Prostate gland (tissue), 2 donors: ENCODE measurements around the gene DRG1. TPM values are rescaled to one million over a fixed set of nuclear protein-coding genes. Genes with fewer than 3 reads are reported as not detected.
"Not testable (repeated sequence)": the region's sequence is repeated elsewhere in the genome, so short reads cannot be mapped to it uniquely, and the experiment has no call there.

ENCODE experiments used
- DNase-seq: peaks from one replicate; pipeline ENCODE4 v3.0.0-alpha.2; 2019; ENCODE audit warnings: low spot score
- H3K27ac ChIP-seq, 2 donors: fragments of 200-600 bp; sonication (generic); 2 replicates each; pipeline ENCODE4 v1.5.1; 2017 to 2019
- H3K27me3 ChIP-seq: fragments of 200-600 bp; sonication (generic); replicated peaks from 2 replicates; pipeline ENCODE4 v1.5.1; 2019; ENCODE audit not compliant: insufficient read depth
- H3K36me3 ChIP-seq, 2 donors: fragments of 200-600 bp; sonication (generic); 1 replicate in 1 of 2; 2 replicates in 1 of 2; pipeline versions ENCODE4 v1.5.1 to v1.8.1; 2017 to 2019
- H3K4me1 ChIP-seq: fragments of 200-600 bp; sonication (generic); replicated peaks from 2 replicates; pipeline ENCODE4 v1.5.1; 2019
- H3K4me3 ChIP-seq, 2 donors: fragments of 200-600 bp; sonication (generic); 2 replicates each; pipeline ENCODE4 v1.5.1; 2017 to 2019
- H3K9me3 ChIP-seq: fragments of 200-600 bp; sonication (generic); 2 replicates; pipeline ENCODE4 v1.5.1; 2017
- POLR2A ChIP-seq: fragments of 450-650 bp; IDR thresholded peaks from one replicate; pipeline ENCODE4 v1.6.1; 2016; ENCODE audit warnings: antibody characterized with exemption, mild to moderate bottlenecking
- POLR2AphosphoS5 ChIP-seq: sonication (generic); formaldehyde crosslinking; IDR thresholded peaks from one replicate; pipeline ENCODE4 v1.6.1; 2017; ENCODE audit warnings: antibody characterized with exemption
- WGBS: methylation state at CpG from one replicate; pipeline ENCODE4 v1.1.5; 2018; 5-methylcytosine and 5-hydroxymethylcytosine counted together
- intact Hi-C: fragments of 100-400 bp; cut with DNase I; formaldehyde crosslinking; loops from one replicate; pipeline ENCODE4 v1.14.2; 2022
- small RNA-seq, 2 donors: library from RNA; depleted of rRNA; stranded (forward); fragments of <200 nt; gene quantifications; one replicate each; pipeline ENCODE3, GENCODE V24; 2016
- total RNA-seq, 2 donors: library from RNA; depleted of rRNA; stranded (reverse); fragments of >200 nt; gene quantifications; one replicate each; pipeline ENCODE4 v1.1.0, GENCODE V29; 2016
- TF ChIP-seq, protein P1 (sequence below), 4 experiments: fragments of 200-600 bp in 2 of 4; fragments of 450-650 bp in 2 of 4; sonication (generic) in 2 of 4; IDR thresholded peaks; 1 replicate in 3 of 4; 2 replicates in 1 of 4; pipeline ENCODE4 v1.5.1; 2016 to 2019; ENCODE audit warnings: antibody characterized with exemption in 4 of 4, mild to moderate bottlenecking in 2 of 4, moderate library complexity in 2 of 4

DRG1 gene
- total RNA-seq, 2 donors from 2014 or later = 61.6 to 82.1 TPM

DNA sequence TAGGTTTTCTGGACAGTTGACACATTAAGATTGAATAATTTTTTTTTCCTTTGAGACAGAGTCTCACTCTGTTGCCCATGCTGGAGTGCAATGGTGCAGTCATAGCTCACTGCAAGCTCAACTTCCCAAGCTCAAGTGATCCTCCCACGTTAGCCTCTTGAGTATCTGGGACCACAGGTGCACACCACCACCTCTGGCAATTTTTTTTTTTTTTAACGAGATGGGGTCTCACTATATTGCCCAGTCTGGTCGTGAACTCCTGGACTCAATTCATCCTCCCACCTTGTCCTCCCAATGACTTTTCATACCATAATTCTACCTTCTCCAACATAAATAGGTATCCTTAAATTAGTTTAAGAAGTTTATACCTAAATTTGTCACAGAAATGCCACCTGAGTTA, 81.7 kb downstream of the DRG1 start:
- H3K4me3 ChIP-seq = no peak overlapping the region
- DNase-seq = no peak
- peaks cover 0 to 5% of the 10 kb centered on the region in 2 donors for H3K36me3 ChIP-seq
- no peaks in the 10 kb centered on the region for H3K27me3 ChIP-seq
- TF ChIP-seq, protein P1, sequence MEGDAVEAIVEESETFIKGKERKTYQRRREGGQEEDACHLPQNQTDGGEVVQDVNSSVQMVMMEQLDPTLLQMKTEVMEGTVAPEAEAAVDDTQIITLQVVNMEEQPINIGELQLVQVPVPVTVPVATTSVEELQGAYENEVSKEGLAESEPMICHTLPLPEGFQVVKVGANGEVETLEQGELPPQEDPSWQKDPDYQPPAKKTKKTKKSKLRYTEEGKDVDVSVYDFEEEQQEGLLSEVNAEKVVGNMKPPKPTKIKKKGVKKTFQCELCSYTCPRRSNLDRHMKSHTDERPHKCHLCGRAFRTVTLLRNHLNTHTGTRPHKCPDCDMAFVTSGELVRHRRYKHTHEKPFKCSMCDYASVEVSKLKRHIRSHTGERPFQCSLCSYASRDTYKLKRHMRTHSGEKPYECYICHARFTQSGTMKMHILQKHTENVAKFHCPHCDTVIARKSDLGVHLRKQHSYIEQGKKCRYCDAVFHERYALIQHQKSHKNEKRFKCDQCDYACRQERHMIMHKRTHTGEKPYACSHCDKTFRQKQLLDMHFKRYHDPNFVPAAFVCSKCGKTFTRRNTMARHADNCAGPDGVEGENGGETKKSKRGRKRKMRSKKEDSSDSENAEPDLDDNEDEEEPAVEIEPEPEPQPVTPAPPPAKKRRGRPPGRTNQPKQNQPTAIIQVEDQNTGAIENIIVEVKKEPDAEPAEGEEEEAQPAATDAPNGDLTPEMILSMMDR (IDR thresholded peaks at IDR 0.05) = no peak
- no peak for TF ChIP-seq POLR2AphosphoS5
- TF ChIP-seq POLR2A = no peak
- no peaks in the 10 kb centered on the region for H3K4me1 ChIP-seq
- 95% methylated on average over 3 of the region's 3 CpGs for WGBS
- H3K27ac ChIP-seq = no peak overlapping the region
- H3K9me3 ChIP-seq = no peaks in the 10 kb centered on the region
- intact Hi-C loops = no loop called here

DNA sequence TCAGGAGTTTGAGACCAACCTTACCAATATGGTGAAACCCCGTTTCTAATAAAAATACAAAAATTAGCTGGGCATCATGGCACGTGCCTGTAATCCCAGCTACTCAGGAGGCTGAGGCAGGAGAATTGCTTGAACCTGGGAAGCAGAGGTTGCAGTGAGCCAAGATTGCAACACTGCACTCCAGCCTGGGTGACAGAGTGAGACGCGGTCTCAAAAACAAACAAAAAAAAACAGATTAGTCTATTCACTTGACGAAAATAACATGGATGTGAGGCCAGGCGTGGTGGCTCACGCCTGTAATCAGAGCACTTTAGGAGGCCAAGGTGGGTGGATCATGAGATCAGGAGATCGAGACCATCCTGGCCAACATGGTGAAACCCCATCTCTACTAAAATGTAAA, 83.1 kb downstream of the DRG1 start:
- not testable (repeated sequence) for DNase-seq

More for the DNA sequence above, 83.1 kb downstream of the DRG1 start:
- intact Hi-C loops, H3K9me3 ChIP-seq, H3K4me1 ChIP-seq, H3K27ac ChIP-seq, H3K27me3 ChIP-seq, H3K36me3 ChIP-seq, H3K4me3 ChIP-seq: not testable (repeated sequence)
- 87% methylated on average over 8 of the region's 8 CpGs for WGBS

Small RNA genes lying within 50 kb of the gene (small RNA-seq; reads per million reads assigned to genes)
- gene RNU6-28P (0 reads per million in 2 donors), gene RNU6-338P (0 reads per million in 2 donors)

Other genes with a start within 250 kb of the DRG1 start
- gene RNF185, start 239.4 kb upstream of the DRG1 start, total RNA-seq = 10 to 100 TPM; 59.2 to 75.6 TPM
- gene LIMK2, start 187.3 kb upstream of the DRG1 start, total RNA-seq = 100 to 1,000 TPM in 1 of 2 donors, 10 to 100 TPM in 1; 92.1 to 128 TPM
- gene PIK3IP1, start 107.1 kb upstream of the DRG1 start, total RNA-seq = 100 to 1,000 TPM in 1 of 2 donors, 10 to 100 TPM in 1; 25.6 to 124 TPM
- 10 to 100 TPM; 38.5 to 58.4 TPM for gene PATZ1, start 53.3 kb upstream of the DRG1 start, total RNA-seq
- 10 to 100 TPM; 11.9 to 38.1 TPM for gene EIF4ENIF1, start 90.2 kb downstream of the DRG1 start, total RNA-seq
- gene SFI1, start 96.9 kb downstream of the DRG1 start, total RNA-seq = 10 to 100 TPM; 21.5 to 68.8 TPM